ENCODE measurements around the gene MRM2. TPM values are rescaled to one million over a fixed set of nuclear protein-coding genes. Genes with fewer than 3 reads are reported as not detected.

MRM2 gene
- total RNA-seq, 1 experiment from 2014 or later = 38.9 TPM

DNA sequence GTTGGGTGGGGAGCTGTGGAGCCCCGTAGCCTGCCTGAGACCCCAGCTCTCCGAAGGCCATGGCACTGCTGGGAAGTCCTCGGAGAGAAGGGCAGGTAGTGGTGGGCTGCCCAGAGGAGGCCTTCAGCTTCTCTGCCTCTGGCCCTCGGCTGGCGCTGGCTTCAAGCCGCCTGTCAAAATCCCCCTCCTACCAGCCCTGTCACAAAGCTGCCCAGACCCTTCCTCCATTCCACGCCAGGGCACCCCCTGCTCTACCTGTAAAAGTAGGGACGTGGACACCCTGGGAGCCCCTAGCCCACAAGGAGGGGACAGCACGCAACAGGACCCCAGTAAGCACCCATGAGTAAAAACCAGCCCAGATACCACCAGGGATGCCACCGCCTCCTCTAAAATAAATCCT is 40.9 kb downstream of the MRM2 start:
- TF ChIP-seq JUN (CRISPR knock-in tag; IDR thresholded peaks at IDR 0.05) (no peak), NFE2L1 (CRISPR knock-in tag; IDR thresholded peaks at IDR 0.05) (no peak), AFF4 (CRISPR knock-in tag; IDR thresholded peaks at IDR 0.05; ENCODE audit: borderline replicate concordance) (no peak), ATF6 (CRISPR knock-in tag; IDR thresholded peaks at IDR 0.05) (no peak), STAT6 (CRISPR knock-in tag; conservative IDR thresholded peaks at IDR 0.05; ENCODE audit: low read depth) (no peak), ZNF425 (CRISPR knock-in tag; conservative IDR thresholded peaks at IDR 0.05) (no peak), TEAD4 (CRISPR knock-in tag; IDR thresholded peaks at IDR 0.05) (no peak), ZNF671 (CRISPR knock-in tag; IDR thresholded peaks at IDR 0.05) (no peak), SMAD3 (CRISPR knock-in tag; IDR thresholded peaks at IDR 0.05; ENCODE audit: borderline replicate concordance) (no peak)
- TF ChIP-seq, protein P1, sequence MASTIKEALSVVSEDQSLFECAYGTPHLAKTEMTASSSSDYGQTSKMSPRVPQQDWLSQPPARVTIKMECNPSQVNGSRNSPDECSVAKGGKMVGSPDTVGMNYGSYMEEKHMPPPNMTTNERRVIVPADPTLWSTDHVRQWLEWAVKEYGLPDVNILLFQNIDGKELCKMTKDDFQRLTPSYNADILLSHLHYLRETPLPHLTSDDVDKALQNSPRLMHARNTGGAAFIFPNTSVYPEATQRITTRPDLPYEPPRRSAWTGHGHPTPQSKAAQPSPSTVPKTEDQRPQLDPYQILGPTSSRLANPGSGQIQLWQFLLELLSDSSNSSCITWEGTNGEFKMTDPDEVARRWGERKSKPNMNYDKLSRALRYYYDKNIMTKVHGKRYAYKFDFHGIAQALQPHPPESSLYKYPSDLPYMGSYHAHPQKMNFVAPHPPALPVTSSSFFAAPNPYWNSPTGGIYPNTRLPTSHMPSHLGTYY (CRISPR knock-in tag; IDR thresholded peaks at IDR 0.05) = no peak
- TF ChIP-seq, protein P2, sequence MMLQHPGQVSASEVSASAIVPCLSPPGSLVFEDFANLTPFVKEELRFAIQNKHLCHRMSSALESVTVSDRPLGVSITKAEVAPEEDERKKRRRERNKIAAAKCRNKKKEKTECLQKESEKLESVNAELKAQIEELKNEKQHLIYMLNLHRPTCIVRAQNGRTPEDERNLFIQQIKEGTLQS (CRISPR knock-in tag; conservative IDR thresholded peaks at IDR 0.05) = no peak
- no peaks in the 10 kb centered on the region for H3K27me3 Mint-ChIP-seq (ENCODE audit: low read depth)
- ATAC-seq = no peak
- H3K36me3 Mint-ChIP-seq = peaks cover 26% of the 10 kb centered on the region
- H3K4me1 Mint-ChIP-seq = no peaks in the 10 kb centered on the region
- no peak for DNase-seq (ENCODE audit: low spot score)
- POLR2A ChIA-PET = no interaction called here
- no peak overlapping the region for H3K27ac Mint-ChIP-seq
- CTCF ChIA-PET = interaction anchor here (1.3 to 1.4 kb wide), 2 partner anchors 8 to 53 kb away, joined by 4 to 7 read pairs; no protein-coding TSS in a partner anchor
- no peak overlapping the region for H3K4me3 Mint-ChIP-seq
- 0 out of 2 replicates have a peak, but pooled peaks cover 3% of the 10 kb centered on the region for H3K9me3 Mint-ChIP-seq

GRCh38 chr7:2200584-2200980 is 41.4 kb downstream of the MRM2 start:
- Mint-ChIP-seq H3K9me3 (peaks cover 9% of the 10 kb centered on the region; the same call in 1 of the 2 replicates), H3K36me3 (peaks cover 31% of the 10 kb centered on the region), H3K4me1 (no peaks in the 10 kb centered on the region), H3K27me3 (ENCODE audit: low read depth) (no peaks in the 10 kb centered on the region), H3K4me3 (no peak overlapping the region), H3K27ac (peak overlapping the region; percentile 31; the same call in 1 of the 2 replicates)
- ATAC-seq (no peak), DNase-seq (ENCODE audit: low spot score) (no peak)
- POLR2A ChIA-PET = no interaction called here
- CTCF ChIA-PET = interaction anchor here (1.4 kb wide), 1 partner anchor 9 kb away, joined by 7 read pairs; no protein-coding TSS in a partner anchor
- TF ChIP-seq, protein P3, sequence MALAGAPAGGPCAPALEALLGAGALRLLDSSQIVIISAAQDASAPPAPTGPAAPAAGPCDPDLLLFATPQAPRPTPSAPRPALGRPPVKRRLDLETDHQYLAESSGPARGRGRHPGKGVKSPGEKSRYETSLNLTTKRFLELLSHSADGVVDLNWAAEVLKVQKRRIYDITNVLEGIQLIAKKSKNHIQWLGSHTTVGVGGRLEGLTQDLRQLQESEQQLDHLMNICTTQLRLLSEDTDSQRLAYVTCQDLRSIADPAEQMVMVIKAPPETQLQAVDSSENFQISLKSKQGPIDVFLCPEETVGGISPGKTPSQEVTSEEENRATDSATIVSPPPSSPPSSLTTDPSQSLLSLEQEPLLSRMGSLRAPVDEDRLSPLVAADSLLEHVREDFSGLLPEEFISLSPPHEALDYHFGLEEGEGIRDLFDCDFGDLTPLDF (CRISPR knock-in tag; IDR thresholded peaks at IDR 0.05) = no peak
- TF ChIP-seq NFE2L1 (CRISPR knock-in tag; IDR thresholded peaks at IDR 0.05) (no peak), ZMAT4 (CRISPR knock-in tag; IDR thresholded peaks at IDR 0.05) (no peak), ZNF425 (CRISPR knock-in tag; conservative IDR thresholded peaks at IDR 0.05) (no peak), USF2 (CRISPR knock-in tag; IDR thresholded peaks at IDR 0.05) (no peak), ZNF232 (CRISPR knock-in tag; IDR thresholded peaks at IDR 0.05) (no peak)

Measured in WTC11 (cell line).